Activated CD8-positive, alpha-beta T cell treated with anti-CD3 and anti-CD28 coated beads for 36 hours (primary cell): ENCODE results near the gene U2AF1L4. TPM values are rescaled to one million over a fixed set of nuclear protein-coding genes. Genes with fewer than 3 reads are reported as not detected.
"Not testable (repeated sequence)": the region's sequence is repeated elsewhere in the genome, so short reads cannot be mapped to it uniquely, and the experiment has no call there.

Experiments
- ATAC-seq: fragments of 200-7000 bp; cut with Tn5 transposase; one replicate; pipeline ENCODE4 v1.10.0; 2021; ENCODE audit warnings: mild to moderate bottlenecking, moderate library complexity
- CTCF ChIA-PET: fragments of 350-600 bp; sonication (Branson Sonifier 250); formaldehyde crosslinking; loops from one replicate; lab custom pipeline; 2021; ENCODE audit warnings: antibody characterized with exemption; lab: Charles Lee
- POLR2A ChIA-PET: fragments of 350-600 bp; sonication (Branson Sonifier 250); formaldehyde crosslinking; loops from one replicate; lab custom pipeline; 2021; ENCODE audit warnings: antibody characterized with exemption; lab: Charles Lee
- DNase-seq: peaks from one replicate; pipeline ENCODE4 v3.0.0-alpha.2; 2020
- H3K27ac Mint-ChIP-seq: one replicate; pipeline ENCODE4 v1.8.0; 2021; ENCODE audit warnings: mild to moderate bottlenecking, mixed read lengths
- H3K27me3 Mint-ChIP-seq: one replicate; pipeline ENCODE4 v1.8.0; 2021; ENCODE audit warnings: mixed read lengths
- H3K36me3 Mint-ChIP-seq: one replicate; pipeline ENCODE4 v1.8.0; 2021; ENCODE audit warnings: low read depth, mixed read lengths
- H3K4me1 Mint-ChIP-seq: one replicate; pipeline ENCODE4 v1.8.0; 2021; ENCODE audit warnings: low read depth, mixed read lengths
- H3K4me3 Mint-ChIP-seq: one replicate; pipeline ENCODE4 v1.8.0; 2021; ENCODE audit warnings: mild to moderate bottlenecking, moderate library complexity, mixed read lengths
- H3K9me3 Mint-ChIP-seq: one replicate; pipeline ENCODE4 v1.8.0; 2021; ENCODE audit warnings: mixed read lengths
- CTCF ChIP-seq: fragments of 200-600 bp; IDR thresholded peaks from one replicate; pipeline ENCODE4 v1.8.0; 2022; ENCODE audit warnings: antibody characterized with exemption, mild to moderate bottlenecking
- intact Hi-C: fragments of 100-400 bp; cut with micrococcal nuclease; formaldehyde crosslinking; loops from one replicate; pipeline ENCODE4 v1.10.0; 2022
- total RNA-seq, 2 experiments: library from RNA; stranded (reverse); gene quantifications; one replicate each; pipeline ENCODE4 v1.2.3, GENCODE V29; 2021

Gene U2AF1L4
- total RNA-seq, 2 experiments from 2014 or later: 41.7 to 42.5 TPM

DNA sequence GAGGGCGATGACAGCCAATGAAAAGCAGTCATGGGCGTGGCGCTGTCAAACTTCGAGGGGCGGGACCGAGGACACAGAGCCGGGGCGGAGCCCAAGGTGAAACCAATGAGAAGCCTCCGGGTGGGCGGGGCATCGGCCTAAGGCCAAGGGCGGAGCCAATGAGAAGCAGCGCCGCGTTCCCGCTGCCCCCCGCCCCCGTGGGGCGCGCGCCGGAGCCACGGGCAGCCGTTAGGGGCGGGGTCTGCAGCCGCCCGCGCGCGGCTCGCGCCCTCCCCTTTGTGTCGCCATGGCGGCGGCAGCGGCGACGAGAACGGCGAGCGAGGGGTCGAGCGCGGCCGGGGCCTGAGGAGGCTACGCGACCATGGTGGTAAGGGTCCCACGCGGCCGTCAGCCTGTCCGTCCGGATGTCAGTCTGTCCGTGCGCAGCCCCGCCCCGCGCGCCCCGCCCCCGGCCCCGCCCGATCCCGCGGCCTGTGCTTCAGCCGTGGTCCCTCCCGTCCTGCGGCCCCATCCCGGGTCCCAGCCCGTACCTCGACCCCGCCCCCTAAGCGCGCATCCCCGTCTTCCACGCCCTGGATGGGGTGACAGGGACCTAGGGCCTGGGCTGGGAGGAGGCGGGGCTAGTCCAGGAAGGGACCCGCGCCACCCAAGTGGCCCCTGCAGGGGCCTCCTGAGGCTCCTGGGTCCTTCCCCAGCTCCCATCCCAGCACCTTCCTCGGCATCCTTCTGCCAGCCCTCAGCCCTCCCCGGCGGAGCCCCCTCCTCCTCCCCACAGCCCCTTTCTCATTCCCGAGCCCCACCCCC lies 30.3 kb upstream of the U2AF1L4 start, which contains the start of gene ARHGAP33:
ARHGAP33 (plus strand) TSS at position 267 of the 804 bp plus-strand sequence; CDS start at position 362, 95 bp downstream.
- peak; percentile 99 for ATAC-seq
- peaks cover 10% of the 10 kb centered on the region for H3K4me1 Mint-ChIP-seq
- intact Hi-C loops: no loop called here
- H3K27me3 Mint-ChIP-seq: no peaks in the 10 kb centered on the region
- POLR2A ChIA-PET: interaction anchor here (0.9 to 1.3 kb wide), 5 partner anchors 14 to 95 kb away, joined by 3 to 4 read pairs (median 3); no protein-coding TSS in a partner anchor
- DNase-seq: peak; percentile 100
- CTCF ChIA-PET: no interaction called here
- no peaks in the 10 kb centered on the region for H3K9me3 Mint-ChIP-seq
- no peak for TF ChIP-seq CTCF
- H3K4me3 Mint-ChIP-seq: peak within 1 kb of the TSS; percentile 72
- H3K36me3 Mint-ChIP-seq: peaks cover 1% of the 10 kb centered on the region
- H3K27ac Mint-ChIP-seq: peak within 1 kb of the TSS; percentile 59

- no peaks in the 10 kb centered on the region for H3K27me3 Mint-ChIP-seq
- intact Hi-C loops: no loop called here
- POLR2A ChIA-PET: no interaction called here
- DNase-seq: no peak
- peak overlapping the region; percentile 72 for H3K4me3 Mint-ChIP-seq
- no peaks in the 10 kb centered on the region for H3K9me3 Mint-ChIP-seq
- peaks cover 1% of the 10 kb centered on the region for H3K36me3 Mint-ChIP-seq
- ATAC-seq: no peak
- CTCF ChIA-PET: no interaction called here
- no peak for TF ChIP-seq CTCF
- H3K27ac Mint-ChIP-seq: no peak overlapping the region
- peaks cover 10% of the 10 kb centered on the region for H3K4me1 Mint-ChIP-seq
These were observed 29.8 kb upstream of the U2AF1L4 start for GRCh38 chr19:35775046-35775297.

DNA sequence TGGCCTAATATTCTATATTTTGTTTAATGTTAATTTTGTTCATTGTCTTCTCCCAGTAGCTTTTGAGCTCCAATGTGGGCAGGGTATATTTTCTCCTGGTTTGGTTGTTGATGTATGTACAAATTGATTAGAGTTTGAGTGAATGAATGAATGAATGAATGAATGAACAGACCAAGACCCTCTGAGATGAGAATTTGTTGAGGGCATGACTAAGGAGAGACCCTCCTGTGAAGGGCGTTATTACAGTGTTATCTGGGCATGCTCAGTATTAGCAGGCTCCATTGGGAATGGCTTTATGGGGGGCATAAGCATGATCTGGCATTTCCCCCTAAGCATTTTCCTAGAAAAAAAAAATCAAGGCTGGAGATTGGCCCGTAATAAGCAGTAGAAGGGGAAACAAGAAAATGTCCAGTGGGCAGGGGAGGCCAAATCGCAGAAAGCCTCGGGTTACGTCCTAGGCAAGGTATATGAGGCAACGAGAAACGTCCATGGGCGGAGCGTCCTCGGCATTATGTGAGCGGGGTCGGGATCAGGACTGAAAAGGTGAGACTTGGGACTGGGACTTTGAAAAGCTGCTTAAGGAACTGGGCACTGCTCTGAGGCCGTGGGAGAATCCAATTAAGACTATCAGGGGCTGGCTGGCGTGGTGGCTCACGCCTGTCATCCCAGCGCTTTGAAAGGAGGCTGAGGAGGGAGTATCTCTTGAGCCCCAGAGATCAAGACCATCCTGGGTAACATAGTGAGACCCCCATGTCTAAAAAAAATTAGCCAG lies 29.2 kb upstream of the U2AF1L4 start:
- ATAC-seq: no peak
- peaks cover 1% of the 10 kb centered on the region for H3K36me3 Mint-ChIP-seq
- H3K4me1 Mint-ChIP-seq: peaks cover 10% of the 10 kb centered on the region
- H3K27me3 Mint-ChIP-seq: no peaks in the 10 kb centered on the region
- no peak for TF ChIP-seq CTCF
- DNase-seq: no peak
- H3K4me3 Mint-ChIP-seq: peak overlapping the region; percentile 72
- intact Hi-C loops: no loop called here
- ChIA-PET CTCF (no interaction called here), POLR2A (interaction anchor here (1.2 kb wide), 1 partner anchor 15 kb away, joined by 5 read pairs; no protein-coding TSS in a partner anchor)
- no peak overlapping the region for H3K27ac Mint-ChIP-seq
- H3K9me3 Mint-ChIP-seq: no peaks in the 10 kb centered on the region

DNA sequence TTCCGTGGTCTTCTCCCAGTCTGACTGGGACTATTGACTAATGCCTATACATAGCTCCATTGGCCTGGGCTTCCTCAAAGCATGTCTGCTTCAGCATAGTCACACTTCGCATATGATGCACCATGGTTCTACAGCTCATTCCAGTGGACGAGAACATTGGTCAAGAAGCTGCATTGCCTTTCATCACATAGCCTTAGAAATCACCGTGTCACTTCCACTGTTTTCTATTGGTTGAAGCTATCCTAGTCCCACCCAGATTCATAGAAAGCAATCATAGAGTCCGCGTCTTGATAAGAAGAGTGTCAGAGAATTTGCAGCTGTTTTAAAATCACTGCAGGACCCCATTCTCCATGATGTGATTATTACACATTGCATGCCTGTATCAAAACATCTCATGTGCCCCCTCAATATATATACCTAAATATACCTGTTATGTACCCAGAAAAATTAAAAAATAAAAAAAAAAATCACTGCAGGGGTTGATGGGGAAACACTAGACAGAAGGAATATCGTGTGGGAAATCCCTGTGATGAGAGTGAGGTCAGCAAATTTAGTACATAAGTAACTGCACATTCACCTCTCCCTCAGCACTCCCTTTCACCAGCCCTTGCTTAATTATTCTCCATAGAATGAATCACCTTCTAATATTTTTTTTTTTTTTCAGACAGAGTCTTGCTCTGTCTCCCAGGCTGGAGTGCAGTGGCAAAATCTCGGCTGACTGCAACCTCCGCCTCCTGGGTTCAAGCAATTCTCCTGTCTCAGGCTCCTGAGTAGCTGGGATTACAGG lies 28.0 kb upstream of the U2AF1L4 start:
- Mint-ChIP-seq H3K27me3 (no peaks in the 10 kb centered on the region), H3K27ac (no peak overlapping the region), H3K9me3 (no peaks in the 10 kb centered on the region), H3K4me3 (no peak overlapping the region), H3K4me1 (peaks cover 10% of the 10 kb centered on the region), H3K36me3 (peaks cover 7% of the 10 kb centered on the region)
- ChIA-PET CTCF (interaction anchor here (1.0 kb wide), 1 partner anchor 158 kb away, joined by 3 read pairs; no protein-coding TSS in a partner anchor), POLR2A (interaction anchor here (0.5 to 1.2 kb wide), 7 partner anchors 11 to 1556 kb away, joined by 3 to 5 read pairs (median 3); partner anchors contain the start of genes PSENEN and U2AF1L4)
- no peak for DNase-seq
- ATAC-seq: no peak
- intact Hi-C loops: no loop called here
- TF ChIP-seq CTCF: no peak

GRCh38 chr19:35772362-35772761 lies 27.1 kb upstream of the U2AF1L4 start:
- intact Hi-C loops, DNase-seq, H3K9me3 Mint-ChIP-seq, H3K27ac Mint-ChIP-seq, H3K36me3 Mint-ChIP-seq, H3K4me1 Mint-ChIP-seq, H3K4me3 Mint-ChIP-seq, H3K27me3 Mint-ChIP-seq, ATAC-seq: not testable (repeated sequence)
- ChIA-PET POLR2A (interaction anchor here (0.5 to 1.2 kb wide), 8 partner anchors 10 to 1555 kb away, joined by 3 to 4 read pairs (median 3); partner anchors contain the start of genes PSENEN and U2AF1L4), CTCF (interaction anchor here (1.0 kb wide), 1 partner anchor 159 kb away, joined by 3 read pairs; no protein-coding TSS in a partner anchor)
